Esophagus squamous epithelium (tissue), 4 donors: Measurements from ENCODE around the gene PCBD1.

Experiments
- CTCF ChIP-seq, 6 experiments: fragments of 450-650 bp in 4 of 6; fragments of 200-600 bp in 2 of 6; sonication (generic) in 2 of 6; IDR thresholded peaks; one replicate each; pipeline ENCODE4 v1.5.1; 2016 to 2019; ENCODE audit warnings: antibody characterized with exemption in 6 of 6, mild to moderate bottlenecking in 4 of 6, moderate library complexity in 4 of 6
- POLR2A ChIP-seq, 4 donors: fragments of 450-650 bp; IDR thresholded peaks; one replicate each; pipeline ENCODE4 v1.6.1; 2017; ENCODE audit warnings: antibody characterized with exemption in 4 of 4, mild to moderate bottlenecking in 4 of 4, moderate library complexity in 3 of 4

GRCh38 chr10:70891627-70892026 lies 3.3 kb upstream of the PCBD1 start:
- TF ChIP-seq CTCF (IDR thresholded peaks at IDR 0.05): no peak
- no peak for TF ChIP-seq POLR2A (IDR thresholded peaks at IDR 0.05)
